Uterus (tissue), 2 donors: Measurements from ENCODE around the gene UBE2M.

Experiments used
- CTCF ChIP-seq, 4 experiments: fragments of 200-600 bp in 2 of 4; fragments of 450-650 bp in 2 of 4; sonication (generic) in 2 of 4; IDR thresholded peaks; one replicate each; pipeline ENCODE4 v1.5.1; 2016 to 2019; ENCODE audit warnings: antibody characterized with exemption in 4 of 4, mild to moderate bottlenecking in 2 of 4, moderate library complexity in 1 of 4
- POLR2A ChIP-seq, 2 donors: fragments of 450-650 bp; IDR thresholded peaks; one replicate each; pipeline ENCODE4 v1.6.1; 2016; ENCODE audit warnings: antibody characterized with exemption in 2 of 2, mild to moderate bottlenecking in 1 of 2, moderate library complexity in 1 of 2

GRCh38 chr19:58569943-58570670 lies 11.7 kb upstream of the UBE2M start:
- no peak for TF ChIP-seq CTCF (IDR thresholded peaks at IDR 0.05)
- no peak for TF ChIP-seq POLR2A (IDR thresholded peaks at IDR 0.05)
